GM23248 (cell line): ENCODE results near the gene RNF113B.

Experiments
- EZH2 ChIP-seq: fragments of 200-600 bp; sonication (generic); IDR thresholded peaks from 2 replicates; pipeline ENCODE4 v1.6.1; 2018; ENCODE audit warnings: antibody characterized with exemption, mild to moderate bottlenecking; ENCODE audit not compliant: insufficient read depth, poor library complexity, severe bottlenecking
- EZH2phosphoT487 ChIP-seq: fragments of 200-600 bp; sonication (generic); IDR thresholded peaks from 2 replicates; pipeline ENCODE4 v1.6.1; 2018; ENCODE audit warnings: antibody characterized with exemption, moderate library complexity, mild to moderate bottlenecking, low read depth; ENCODE audit not compliant: insufficient read depth

- TF ChIP-seq EZH2 (no peak), EZH2phosphoT487 (no peak)
These were observed 20.8 kb downstream of the RNF113B start for GRCh38 chr13:98156259-98156658.
